NT2/D1 (cell line): ENCODE results near the gene KIAA0513.

Experiments used
- DNase-seq: peaks from one replicate; pipeline ENCODE4 v3.0.0-alpha.2; 2011; ENCODE audit warnings: low read depth, low spot score
- H3K27me3 ChIP-seq: 2 replicates; pipeline ENCODE4 v1.6.0; 2011; ENCODE audit warnings: mild to moderate bottlenecking; ENCODE audit not compliant: insufficient read length, insufficient read depth
- H3K36me3 ChIP-seq: 2 replicates; pipeline ENCODE4 v1.6.1; 2011; ENCODE audit warnings: mild to moderate bottlenecking, low read length, mixed read lengths; ENCODE audit not compliant: insufficient read depth, insufficient read length
- H3K4me1 ChIP-seq: 2 replicates; pipeline ENCODE4 v1.5.1; 2011; ENCODE audit not compliant: insufficient read depth, insufficient read length
- H3K4me3 ChIP-seq: 2 replicates; pipeline ENCODE4 v1.5.1; 2011; ENCODE audit warnings: low read depth; ENCODE audit not compliant: insufficient read length
- H3K9ac ChIP-seq: 2 replicates; pipeline ENCODE4 v1.6.0; 2011; ENCODE audit warnings: low read depth; ENCODE audit not compliant: insufficient read length
- H3K9me3 ChIP-seq: 2 replicates; pipeline ENCODE4 v1.5.1; 2011; ENCODE audit warnings: mild to moderate bottlenecking, low read length; ENCODE audit not compliant: insufficient read depth
- SUZ12 ChIP-seq: IDR thresholded peaks from 2 replicates; pipeline ENCODE4 v1.6.1; 2011; ENCODE audit not compliant: insufficient read length, insufficient read depth; ENCODE audit errors: extremely low read depth
- YY1 ChIP-seq: IDR thresholded peaks from 2 replicates; pipeline ENCODE4 v1.6.1; 2011; ENCODE audit not compliant: insufficient read length, insufficient read depth
- ZNF274 ChIP-seq: IDR thresholded peaks from 2 replicates; pipeline ENCODE4 v1.6.1; 2011; ENCODE audit warnings: mild to moderate bottlenecking, low read depth, low read length

KIAA0513 gene

DNA sequence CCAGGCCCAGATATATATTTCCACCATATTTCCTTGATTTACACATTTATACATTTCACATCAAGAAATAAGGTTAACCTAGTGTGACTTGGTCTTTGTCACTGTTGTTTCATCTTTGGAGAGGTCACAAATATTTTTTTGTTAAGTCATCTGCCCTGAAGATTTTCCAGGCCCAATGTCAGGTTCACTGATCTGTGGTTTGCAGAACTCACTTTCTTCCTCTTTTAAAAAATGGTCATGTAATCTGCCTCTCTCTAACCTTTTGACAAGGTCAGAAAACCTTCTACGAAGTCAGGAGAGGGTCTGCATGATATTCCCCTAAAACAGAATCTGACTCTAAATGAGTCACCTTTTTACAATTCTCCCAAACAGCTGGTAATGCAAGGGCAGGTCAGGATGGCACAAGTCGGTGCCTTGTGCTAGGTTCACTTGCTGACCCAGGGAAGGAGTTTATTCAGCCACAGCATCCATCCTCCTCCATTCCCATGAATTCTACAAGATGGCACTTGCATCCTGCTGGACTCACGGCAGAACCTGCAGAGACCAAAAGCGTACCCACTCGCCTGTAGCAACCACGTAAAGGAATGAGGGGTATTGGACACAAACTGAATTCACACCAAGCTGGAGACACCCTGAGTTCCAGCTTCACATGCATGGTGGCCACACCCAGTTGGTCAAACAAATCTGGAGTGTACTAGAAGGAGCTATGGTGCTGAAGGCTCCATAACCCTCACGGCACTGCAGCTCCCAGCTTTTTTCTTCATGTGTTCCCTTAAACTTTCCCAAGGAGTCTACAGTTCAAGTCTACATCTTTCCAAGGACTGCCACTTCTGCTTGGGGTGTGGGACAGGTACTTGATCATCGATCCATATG lies 1.6 kb upstream of the KIAA0513 start:
- DNase-seq = no peak
- Histone ChIP-seq H3K27me3 (peaks cover 11% of the 10 kb centered on the region), H3K36me3 (no peaks in the 10 kb centered on the region), H3K4me1 (peaks cover 9% of the 10 kb centered on the region), H3K9me3 (no peaks in the 10 kb centered on the region), H3K9ac (no peak overlapping the region), H3K4me3 (no peak overlapping the region)
- no peak for TF ChIP-seq YY1
- TF ChIP-seq SUZ12 = no peak
- no peak for TF ChIP-seq ZNF274

DNA sequence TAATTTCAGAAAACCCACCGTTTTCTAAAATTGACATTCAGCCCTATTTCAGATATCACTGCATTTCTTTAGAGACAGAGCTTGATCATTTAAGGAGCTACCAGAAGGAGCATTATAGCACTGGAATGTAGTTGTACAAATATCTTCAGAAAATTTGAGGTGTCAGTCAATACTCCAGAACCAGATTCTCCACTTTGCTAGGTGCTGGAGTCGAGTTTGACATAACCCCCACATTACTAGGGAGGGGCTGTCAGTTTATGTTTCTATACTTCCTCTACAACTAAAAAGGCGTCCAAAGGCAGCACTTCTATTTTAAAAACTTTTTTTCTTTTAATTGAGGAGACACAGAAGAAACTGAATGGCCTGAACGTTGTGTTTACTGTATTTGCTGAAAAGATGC lies 892 bp upstream of the KIAA0513 start:
- peak overlapping the region; percentile 38 for H3K9ac ChIP-seq
- TF ChIP-seq YY1 (no peak), ZNF274 (no peak), SUZ12 (no peak)

DNA sequence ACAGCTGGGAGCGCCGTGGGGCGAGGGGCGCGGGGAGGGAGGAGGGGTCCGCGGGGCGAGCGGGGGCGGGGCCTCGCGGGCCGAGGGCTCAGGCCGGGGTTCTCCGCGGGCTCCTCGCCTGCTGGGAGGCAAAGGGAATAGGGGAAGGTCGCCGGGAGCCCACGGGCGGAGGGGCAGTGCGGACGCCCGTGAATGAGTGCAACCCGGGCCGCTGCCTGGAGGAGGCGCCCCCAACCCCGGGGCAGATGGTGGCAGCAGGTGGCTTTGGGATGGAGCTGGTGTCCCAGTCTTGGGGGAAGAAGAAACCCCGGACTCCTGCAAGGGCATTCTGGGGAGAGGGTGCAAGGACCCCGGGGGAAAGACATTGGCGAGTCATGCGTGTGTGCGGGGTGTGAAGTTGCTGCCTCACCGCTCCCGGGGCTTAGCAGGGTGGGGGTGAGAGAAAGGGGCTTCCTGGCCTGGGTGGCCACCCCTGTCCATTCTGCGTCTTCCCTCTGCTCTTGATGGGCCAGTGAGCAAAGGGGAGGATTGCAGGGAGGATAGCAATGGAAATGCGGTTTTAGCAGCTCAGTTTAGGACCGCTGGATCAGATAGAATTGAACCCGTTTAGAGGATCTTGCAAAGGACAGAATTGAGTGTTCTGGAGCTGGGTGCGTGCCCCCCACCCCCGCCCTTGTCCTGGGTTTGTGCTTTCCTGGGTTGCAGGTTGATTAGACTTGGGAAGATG lies 526 bp downstream of the KIAA0513 start:
- H3K9ac ChIP-seq = peak overlapping the region; percentile 82
- no peak for TF ChIP-seq YY1
- TF ChIP-seq ZNF274 = no peak
- no peak for TF ChIP-seq SUZ12
- DNase-seq = no peak

More for the DNA sequence above, 892 bp upstream of the KIAA0513 start:
- H3K9me3 ChIP-seq = no peaks in the 10 kb centered on the region
- H3K36me3 ChIP-seq = peaks cover under 1% of the 10 kb centered on the region
- no peak for DNase-seq
- peak overlapping the region; percentile 70 for H3K4me3 ChIP-seq
- H3K4me1 ChIP-seq = peaks cover 9% of the 10 kb centered on the region
- H3K27me3 ChIP-seq = peaks cover 11% of the 10 kb centered on the region

DNA sequence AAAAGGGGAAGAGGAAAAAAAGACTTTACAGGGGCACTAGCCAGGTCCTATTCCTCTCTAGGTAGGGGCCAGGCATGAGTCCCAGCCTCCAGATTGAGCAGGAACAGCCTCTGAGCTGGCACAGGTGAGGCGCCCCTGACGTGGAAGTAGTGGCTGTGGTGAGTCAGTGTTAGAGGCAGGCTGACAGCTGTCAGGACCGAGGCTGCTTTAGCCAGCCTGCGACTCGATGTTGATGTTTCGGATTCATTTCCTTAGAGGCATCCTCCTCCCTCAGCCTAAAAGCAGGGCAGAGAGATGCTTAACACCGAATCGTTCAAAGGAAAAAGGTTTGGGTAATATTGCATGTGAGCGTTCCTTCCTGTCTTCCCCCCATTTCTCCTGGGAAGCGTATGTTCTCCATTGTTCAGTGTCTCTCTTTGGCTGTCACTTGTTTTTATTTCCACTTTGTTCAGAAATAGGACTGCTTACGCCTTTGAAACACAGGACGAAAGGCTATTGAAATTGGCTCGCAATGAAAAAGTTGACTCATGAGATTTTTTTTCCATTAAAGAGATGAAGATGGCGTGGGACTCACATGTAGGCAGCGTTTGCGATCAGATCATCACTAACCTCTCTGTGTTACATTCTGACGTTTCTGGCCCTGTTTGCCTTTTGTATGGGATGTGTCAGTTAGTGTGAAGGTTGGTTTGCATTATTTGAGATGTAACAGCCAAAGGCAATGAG lies 1.3 kb downstream of the KIAA0513 start:
- TF ChIP-seq ZNF274 (no peak), SUZ12 (no peak), YY1 (no peak)
- no peak for DNase-seq
- Histone ChIP-seq H3K4me3 (peak overlapping the region; percentile 70), H3K9ac (peak overlapping the region; percentile 82), H3K27me3 (peaks cover 11% of the 10 kb centered on the region), H3K36me3 (peaks cover 5% of the 10 kb centered on the region), H3K9me3 (no peaks in the 10 kb centered on the region), H3K4me1 (peaks cover 9% of the 10 kb centered on the region)

More for the DNA sequence above, 526 bp downstream of the KIAA0513 start:
- Histone ChIP-seq H3K36me3 (peaks cover 5% of the 10 kb centered on the region), H3K4me3 (peak overlapping the region; percentile 70), H3K27me3 (peaks cover 11% of the 10 kb centered on the region), H3K4me1 (peaks cover 9% of the 10 kb centered on the region), H3K9me3 (no peaks in the 10 kb centered on the region)

DNA sequence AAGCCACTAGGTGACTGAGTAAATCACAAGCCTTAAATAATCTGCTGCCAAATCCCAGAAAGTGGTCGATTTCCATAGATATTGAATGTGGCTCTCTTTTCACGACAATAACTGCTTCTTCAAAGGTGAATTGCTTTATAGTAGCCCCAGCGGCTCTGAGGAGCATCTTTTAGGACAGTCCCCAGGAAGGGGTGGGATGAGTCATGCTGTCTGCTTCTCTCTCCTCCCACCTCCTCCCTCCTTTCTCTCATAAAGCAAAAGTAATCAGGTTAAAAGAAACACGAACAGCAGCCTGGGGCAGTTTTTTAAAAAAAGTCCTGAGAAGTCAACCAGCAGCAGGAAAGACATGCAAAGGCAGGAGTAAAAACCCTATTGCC lies 1.8 kb downstream of the KIAA0513 start:
- TF ChIP-seq SUZ12 (no peak), ZNF274 (no peak)
- DNase-seq = no peak

DNA sequence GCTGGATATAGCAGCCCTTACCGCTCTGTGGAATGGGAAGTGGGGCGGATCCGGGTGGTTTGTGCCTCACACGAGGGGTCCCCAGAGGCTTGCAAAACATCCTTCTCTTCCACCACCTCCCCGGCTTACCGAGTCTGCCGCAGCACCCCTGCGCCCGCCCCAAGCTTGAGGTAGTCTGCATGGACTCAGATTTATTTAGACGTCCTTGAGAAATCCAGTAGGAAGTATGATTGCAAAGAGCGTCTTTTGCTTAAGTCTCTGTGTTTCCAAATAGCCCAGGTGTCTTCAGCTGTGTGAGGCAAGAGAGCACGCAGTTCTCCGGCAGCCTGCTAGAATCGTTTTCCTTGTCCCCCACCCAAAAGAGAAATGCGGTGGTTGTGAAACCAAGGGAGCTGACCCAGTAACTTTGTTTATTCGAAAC lies 2.4 kb downstream of the KIAA0513 start:
- peak overlapping the region; percentile 33 for H3K9ac ChIP-seq
- H3K4me3 ChIP-seq = no peak overlapping the region
- no peaks in the 10 kb centered on the region for H3K9me3 ChIP-seq
- no peak for DNase-seq
- TF ChIP-seq ZNF274 (no peak), YY1 (no peak), SUZ12 (no peak)
- peaks cover 11% of the 10 kb centered on the region for H3K27me3 ChIP-seq
- peaks cover 5% of the 10 kb centered on the region for H3K36me3 ChIP-seq
- H3K4me1 ChIP-seq = peaks cover 10% of the 10 kb centered on the region

More for the DNA sequence above, 1.8 kb downstream of the KIAA0513 start:
- H3K36me3 ChIP-seq = peaks cover 5% of the 10 kb centered on the region
- H3K9me3 ChIP-seq = no peaks in the 10 kb centered on the region
- H3K4me3 ChIP-seq = no peak overlapping the region
- peak overlapping the region; percentile 33 for H3K9ac ChIP-seq
- H3K4me1 ChIP-seq = peaks cover 9% of the 10 kb centered on the region
- peaks cover 11% of the 10 kb centered on the region for H3K27me3 ChIP-seq
